HCT116 (cell line): ENCODE measurements around the gene ZNF582.

Experiments used
- ELF1 ChIP-seq: IDR thresholded peaks from 2 replicates; pipeline ENCODE4 v1.6.1; 2012; ENCODE audit warnings: low read depth, borderline replicate concordance
- EZH2 ChIP-seq: fragments of 200-600 bp; sonication (generic); IDR thresholded peaks from 2 replicates; pipeline ENCODE4 v1.6.1; 2017; ENCODE audit warnings: antibody characterized with exemption, mixed run types
- EZH2phosphoT487 ChIP-seq: fragments of 200-600 bp; IDR thresholded peaks from 2 replicates; pipeline ENCODE4 v1.6.1; 2018; ENCODE audit warnings: antibody characterized with exemption, borderline replicate concordance
- POLR2A ChIP-seq: IDR thresholded peaks from 2 replicates; pipeline ENCODE4 v1.7.0; 2011; ENCODE audit warnings: borderline replicate concordance; ENCODE audit not compliant: insufficient read depth, insufficient read length; ENCODE audit errors: extremely low read depth
- SRF ChIP-seq: IDR thresholded peaks from 2 replicates; pipeline ENCODE4 v1.6.1; 2012; ENCODE audit warnings: low read depth
- TCF7L2 ChIP-seq: IDR thresholded peaks from 2 replicates; pipeline ENCODE4 v1.7.0; 2011; ENCODE audit warnings: borderline replicate concordance, inconsistent platforms; ENCODE audit not compliant: insufficient read depth, insufficient read length; ENCODE audit errors: extremely low read depth
- TF ChIP-seq, protein P1 (sequence below), 3 experiments: fragments of 200-600 bp in 1 of 3; sonication (generic) in 1 of 3; IDR thresholded peaks in 2 of 3; conservative IDR thresholded peaks in 1 of 3; 2 replicates each; pipeline ENCODE4 v1.5.1; 2012 to 2017; ENCODE audit warnings: low read depth in 2 of 3, low read length in 2 of 3, antibody characterized with exemption in 1 of 3, borderline replicate concordance in 1 of 3, control low read depth in 1 of 3, mild to moderate bottlenecking in 1 of 3, mixed read lengths in 1 of 3, mixed run types in 1 of 3, moderate library complexity in 1 of 3; ENCODE audit not compliant: insufficient read depth in 1 of 3
- TF ChIP-seq, protein P2 (sequence below): IDR thresholded peaks from 2 replicates; pipeline ENCODE4 v1.6.1; 2011; ENCODE audit warnings: mild to moderate bottlenecking, low read length, moderate library complexity; ENCODE audit not compliant: insufficient replicate concordance; ENCODE audit errors: extremely low read depth
- TF ChIP-seq, protein P3 (sequence below): IDR thresholded peaks from 2 replicates; pipeline ENCODE4 v1.6.1; 2012; ENCODE audit warnings: low read depth
- TF ChIP-seq, protein P4 (sequence below): IDR thresholded peaks from 2 replicates; pipeline ENCODE4 v1.6.1; 2012

DNA sequence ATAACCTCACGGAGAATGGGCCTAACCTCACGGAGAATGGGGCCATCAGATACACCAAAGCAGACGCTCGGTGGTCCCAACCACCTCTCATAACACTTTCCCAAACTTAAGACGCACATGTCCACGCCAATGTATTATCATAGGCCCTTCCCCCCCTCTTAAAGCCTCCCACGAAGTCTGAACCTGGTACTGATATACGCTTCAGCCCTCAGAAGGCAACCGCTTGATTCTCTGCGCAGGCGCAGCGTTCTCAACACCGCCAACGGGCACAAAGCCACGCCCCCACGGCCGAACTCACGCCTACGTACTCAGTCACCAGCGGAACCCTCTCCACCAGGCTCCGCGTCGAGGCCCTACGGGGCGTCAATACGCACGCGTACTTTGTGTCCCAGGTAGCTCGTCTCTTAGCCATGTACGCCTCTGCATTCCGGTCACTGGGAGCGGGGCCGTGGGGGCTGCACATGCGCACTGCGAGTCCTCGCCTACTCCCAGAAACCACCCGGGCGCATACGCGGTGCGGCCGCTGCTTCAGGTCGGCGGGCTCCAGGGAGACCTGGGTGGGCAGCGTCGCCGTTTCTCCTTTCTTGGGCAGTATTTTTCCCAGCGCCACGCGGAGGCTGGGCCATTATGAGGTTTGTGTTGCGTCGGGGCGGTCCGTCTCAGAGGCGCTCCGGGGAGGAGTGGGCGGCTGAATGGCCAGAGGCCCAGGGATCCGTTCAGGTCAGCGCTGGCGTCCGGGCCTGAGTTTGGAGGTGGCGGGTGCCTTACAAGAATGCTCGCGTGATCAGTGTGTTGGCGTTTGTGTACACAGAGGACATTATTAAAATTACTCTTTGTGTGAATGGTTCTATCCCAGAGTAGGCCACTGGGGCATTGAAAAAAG, 25.3 kb downstream of the ZNF582 start:
- TF ChIP-seq, protein P1, sequence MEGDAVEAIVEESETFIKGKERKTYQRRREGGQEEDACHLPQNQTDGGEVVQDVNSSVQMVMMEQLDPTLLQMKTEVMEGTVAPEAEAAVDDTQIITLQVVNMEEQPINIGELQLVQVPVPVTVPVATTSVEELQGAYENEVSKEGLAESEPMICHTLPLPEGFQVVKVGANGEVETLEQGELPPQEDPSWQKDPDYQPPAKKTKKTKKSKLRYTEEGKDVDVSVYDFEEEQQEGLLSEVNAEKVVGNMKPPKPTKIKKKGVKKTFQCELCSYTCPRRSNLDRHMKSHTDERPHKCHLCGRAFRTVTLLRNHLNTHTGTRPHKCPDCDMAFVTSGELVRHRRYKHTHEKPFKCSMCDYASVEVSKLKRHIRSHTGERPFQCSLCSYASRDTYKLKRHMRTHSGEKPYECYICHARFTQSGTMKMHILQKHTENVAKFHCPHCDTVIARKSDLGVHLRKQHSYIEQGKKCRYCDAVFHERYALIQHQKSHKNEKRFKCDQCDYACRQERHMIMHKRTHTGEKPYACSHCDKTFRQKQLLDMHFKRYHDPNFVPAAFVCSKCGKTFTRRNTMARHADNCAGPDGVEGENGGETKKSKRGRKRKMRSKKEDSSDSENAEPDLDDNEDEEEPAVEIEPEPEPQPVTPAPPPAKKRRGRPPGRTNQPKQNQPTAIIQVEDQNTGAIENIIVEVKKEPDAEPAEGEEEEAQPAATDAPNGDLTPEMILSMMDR (IDR thresholded peaks at IDR 0.05 in 2 of 3, conservative IDR thresholded peaks at IDR 0.05 in 1 of 3; ENCODE audit: borderline replicate concordance in 1 of 3, insufficient read depth in 1 of 3, low read depth in 2 of 3, low read length in 2 of 3) = no peak
- no peak for TF ChIP-seq POLR2A
- TF ChIP-seq, protein P2, sequence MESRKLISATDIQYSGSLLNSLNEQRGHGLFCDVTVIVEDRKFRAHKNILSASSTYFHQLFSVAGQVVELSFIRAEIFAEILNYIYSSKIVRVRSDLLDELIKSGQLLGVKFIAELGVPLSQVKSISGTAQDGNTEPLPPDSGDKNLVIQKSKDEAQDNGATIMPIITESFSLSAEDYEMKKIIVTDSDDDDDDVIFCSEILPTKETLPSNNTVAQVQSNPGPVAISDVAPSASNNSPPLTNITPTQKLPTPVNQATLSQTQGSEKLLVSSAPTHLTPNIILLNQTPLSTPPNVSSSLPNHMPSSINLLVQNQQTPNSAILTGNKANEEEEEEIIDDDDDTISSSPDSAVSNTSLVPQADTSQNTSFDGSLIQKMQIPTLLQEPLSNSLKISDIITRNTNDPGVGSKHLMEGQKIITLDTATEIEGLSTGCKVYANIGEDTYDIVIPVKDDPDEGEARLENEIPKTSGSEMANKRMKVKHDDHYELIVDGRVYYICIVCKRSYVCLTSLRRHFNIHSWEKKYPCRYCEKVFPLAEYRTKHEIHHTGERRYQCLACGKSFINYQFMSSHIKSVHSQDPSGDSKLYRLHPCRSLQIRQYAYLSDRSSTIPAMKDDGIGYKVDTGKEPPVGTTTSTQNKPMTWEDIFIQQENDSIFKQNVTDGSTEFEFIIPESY = no peak
- TF ChIP-seq EZH2 = no peak
- TF ChIP-seq ELF1 = no peak
- TF ChIP-seq, protein P3, sequence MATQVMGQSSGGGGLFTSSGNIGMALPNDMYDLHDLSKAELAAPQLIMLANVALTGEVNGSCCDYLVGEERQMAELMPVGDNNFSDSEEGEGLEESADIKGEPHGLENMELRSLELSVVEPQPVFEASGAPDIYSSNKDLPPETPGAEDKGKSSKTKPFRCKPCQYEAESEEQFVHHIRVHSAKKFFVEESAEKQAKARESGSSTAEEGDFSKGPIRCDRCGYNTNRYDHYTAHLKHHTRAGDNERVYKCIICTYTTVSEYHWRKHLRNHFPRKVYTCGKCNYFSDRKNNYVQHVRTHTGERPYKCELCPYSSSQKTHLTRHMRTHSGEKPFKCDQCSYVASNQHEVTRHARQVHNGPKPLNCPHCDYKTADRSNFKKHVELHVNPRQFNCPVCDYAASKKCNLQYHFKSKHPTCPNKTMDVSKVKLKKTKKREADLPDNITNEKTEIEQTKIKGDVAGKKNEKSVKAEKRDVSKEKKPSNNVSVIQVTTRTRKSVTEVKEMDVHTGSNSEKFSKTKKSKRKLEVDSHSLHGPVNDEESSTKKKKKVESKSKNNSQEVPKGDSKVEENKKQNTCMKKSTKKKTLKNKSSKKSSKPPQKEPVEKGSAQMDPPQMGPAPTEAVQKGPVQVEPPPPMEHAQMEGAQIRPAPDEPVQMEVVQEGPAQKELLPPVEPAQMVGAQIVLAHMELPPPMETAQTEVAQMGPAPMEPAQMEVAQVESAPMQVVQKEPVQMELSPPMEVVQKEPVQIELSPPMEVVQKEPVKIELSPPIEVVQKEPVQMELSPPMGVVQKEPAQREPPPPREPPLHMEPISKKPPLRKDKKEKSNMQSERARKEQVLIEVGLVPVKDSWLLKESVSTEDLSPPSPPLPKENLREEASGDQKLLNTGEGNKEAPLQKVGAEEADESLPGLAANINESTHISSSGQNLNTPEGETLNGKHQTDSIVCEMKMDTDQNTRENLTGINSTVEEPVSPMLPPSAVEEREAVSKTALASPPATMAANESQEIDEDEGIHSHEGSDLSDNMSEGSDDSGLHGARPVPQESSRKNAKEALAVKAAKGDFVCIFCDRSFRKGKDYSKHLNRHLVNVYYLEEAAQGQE = no peak
- TF ChIP-seq, protein P4, sequence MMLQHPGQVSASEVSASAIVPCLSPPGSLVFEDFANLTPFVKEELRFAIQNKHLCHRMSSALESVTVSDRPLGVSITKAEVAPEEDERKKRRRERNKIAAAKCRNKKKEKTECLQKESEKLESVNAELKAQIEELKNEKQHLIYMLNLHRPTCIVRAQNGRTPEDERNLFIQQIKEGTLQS = no peak
- no peak for TF ChIP-seq TCF7L2
- TF ChIP-seq SRF = no peak
- no peak for TF ChIP-seq EZH2phosphoT487
